Heart left ventricle (tissue), 16 donors: Measurements from ENCODE around the gene GUCY2D. TPM values are rescaled to one million over a fixed set of nuclear protein-coding genes. Genes with fewer than 3 reads are reported as not detected.

Experiments
- ATAC-seq, 4 donors: fragments of 200-7000 bp; cut with Tn5 transposase; one replicate each; pipeline ENCODE4 v1.9.1; 2020 to 2022; ENCODE audit warnings: moderate library complexity in 4 of 4, mild to moderate bottlenecking in 3 of 4, moderate number of reproducible peaks in 1 of 4
- DNase-seq, 5 donors: peaks; one replicate each; pipeline ENCODE4 v3.0.0-alpha.2; 2020
- H3K27ac ChIP-seq, 12 donors: fragments of 200-600 bp; sonication (generic) in 4 of 12; one replicate each; pipeline versions ENCODE4 v1.5.0 to v1.8.0; 2016 to 2022; ENCODE audit warnings: mild to moderate bottlenecking in 2 of 12
- H3K27me3 ChIP-seq, 9 donors: fragments of 200-600 bp; sonication (generic) in 2 of 9; one replicate each; pipeline versions ENCODE4 v1.5.1 to v1.8.0; 2016 to 2022; ENCODE audit warnings: mild to moderate bottlenecking in 3 of 9
- H3K36me3 ChIP-seq, 9 donors: fragments of 200-600 bp; sonication (generic) in 2 of 9; one replicate each; pipeline versions ENCODE4 v1.5.0 to v1.8.0; 2018 to 2022; ENCODE audit warnings: mild to moderate bottlenecking in 2 of 9
- H3K4me1 ChIP-seq, 12 donors: fragments of 200-600 bp; sonication (generic) in 4 of 12; one replicate each; pipeline versions ENCODE4 v1.5.0 to v1.8.0; 2016 to 2022; ENCODE audit warnings: mild to moderate bottlenecking in 3 of 12
- H3K4me3 ChIP-seq, 12 donors: fragments of 200-600 bp; sonication (generic) in 4 of 12; one replicate each; pipeline versions ENCODE4 v1.5.0 to v1.8.0; 2017 to 2022; ENCODE audit warnings: mild to moderate bottlenecking in 9 of 12, moderate library complexity in 4 of 12
- H3K9me3 ChIP-seq, 12 donors: fragments of 200-600 bp; sonication (generic) in 4 of 12; one replicate each; pipeline versions ENCODE4 v1.5.0 to v1.8.0; 2016 to 2022; ENCODE audit warnings: mild to moderate bottlenecking in 1 of 12
- POLR2A ChIP-seq, 2 donors: fragments of 450-650 bp; IDR thresholded peaks; one replicate each; pipeline ENCODE4 v1.6.1; 2017; ENCODE audit warnings: antibody characterized with exemption in 2 of 2, mild to moderate bottlenecking in 2 of 2, moderate library complexity in 2 of 2
- WGBS, 4 donors: extraction: QIAGEN DNeasy Blood & Tissue Kit in 2 of 4; methylation state at CpG; one replicate each; pipeline versions ENCODE4 v1.1.5 to v1.1.7; 2013 to 2018; 5-methylcytosine and 5-hydroxymethylcytosine counted together
- intact Hi-C, 10 donors: fragments of 100-400 bp; cut with DNase I; formaldehyde crosslinking; loops; one replicate each; pipeline versions ENCODE4 v1.11.1 to v1.14.2; 2022
- polyA plus RNA-seq, 2 donors: library from polyadenylated mRNA; stranded (reverse); fragments of 200-250 nt; gene quantifications; one replicate each; pipeline ENCODE4 v1.2.3, GENCODE V29; 2013
- total RNA-seq, 9 donors: library from RNA; depleted of rRNA in 2 of 9; stranded (reverse); fragments of >200 nt in 2 of 9; fragmentation: NEBNext Ultra II Directional in 3 of 9; extraction: Animal tissue kit (Norgen Biotek cat#: 25700) in 3 of 9; gene quantifications; one replicate each; pipeline versions ENCODE4 v1.1.0 to v1.2.4, GENCODE V29; 2016 to 2023
- TF ChIP-seq, protein P1 (sequence below), 12 donors: fragments of 200-600 bp; sonication (generic) in 4 of 12; IDR thresholded peaks; one replicate each; pipeline versions ENCODE4 v1.5.0 to v1.8.0; 2018 to 2022; ENCODE audit warnings: antibody characterized with exemption in 12 of 12, mild to moderate bottlenecking in 5 of 12
- donor health status: ischemic (EF 13 %, LVEDD 7.1; RV severe dilation, severe dysfunction).
- donor health status: healthy with polysubstance abuse.
- donor health status: DM: no; HTN: yes; CAD: no.
- donor health status: DM: no; HTN: no; CAD: no.
- donor health status: ischemic (EF 25% LVEDD 6.9; RV normal size, moderate dysfunction).
- donor health status: ischemic (EF 25% LVEDD 5.7; RV mildly dilated, moderate dysfunction).
- donor health status: healthy.
- donor health status: DM: yes; HTN: yes; CAD: no.
- donor health status: ischemic (EF 35%, LVEDD 5.7; RV mildly dilated, moderate dysfunction).
- donor health status: nonischemic (EF 11% LVEDD 7.7; RV severe dilation, severe dysfunction).
- donor health status: DM: yes; HTN: yes; CAD: no.
- donor health status: PGD.
- donor health status: ischemic (EF 29% LVEDD 5.4; RV normal size, mild dysfunction).
- donor health status: nonischemic (EF 23%, LVEDD 6.1; RV moderate dilation, normal function).

The GUCY2D gene
- total and polyA plus RNA-seq, 11 donors: 0.04 TPM; not detected in 10

DNA sequence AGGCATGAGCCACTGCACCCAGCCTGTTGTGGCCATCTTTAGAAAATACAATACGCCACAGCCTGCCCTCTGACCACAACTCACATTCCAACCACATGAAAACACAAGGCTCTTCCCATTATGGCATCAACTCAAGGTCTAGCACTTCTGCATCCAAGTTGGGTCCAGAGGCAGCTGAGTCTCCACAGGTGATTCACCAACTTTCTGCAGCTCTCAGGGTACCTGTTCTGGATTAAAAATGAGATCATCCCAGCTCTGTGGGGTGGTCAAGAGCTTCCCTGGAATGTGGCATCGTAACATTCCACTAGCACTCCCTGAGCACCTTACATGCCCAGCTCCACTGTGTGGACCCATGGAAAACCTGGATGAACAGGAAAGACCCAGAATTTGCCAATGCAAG lies 9.9 kb upstream of the GUCY2D start:
- WGBS, 4 donors: 91 to 100% (median 94%) methylated on average over 2 of the region's 2 CpGs
- H3K36me3 ChIP-seq: no peaks in the 10 kb centered on the region
- TF ChIP-seq, protein P1, sequence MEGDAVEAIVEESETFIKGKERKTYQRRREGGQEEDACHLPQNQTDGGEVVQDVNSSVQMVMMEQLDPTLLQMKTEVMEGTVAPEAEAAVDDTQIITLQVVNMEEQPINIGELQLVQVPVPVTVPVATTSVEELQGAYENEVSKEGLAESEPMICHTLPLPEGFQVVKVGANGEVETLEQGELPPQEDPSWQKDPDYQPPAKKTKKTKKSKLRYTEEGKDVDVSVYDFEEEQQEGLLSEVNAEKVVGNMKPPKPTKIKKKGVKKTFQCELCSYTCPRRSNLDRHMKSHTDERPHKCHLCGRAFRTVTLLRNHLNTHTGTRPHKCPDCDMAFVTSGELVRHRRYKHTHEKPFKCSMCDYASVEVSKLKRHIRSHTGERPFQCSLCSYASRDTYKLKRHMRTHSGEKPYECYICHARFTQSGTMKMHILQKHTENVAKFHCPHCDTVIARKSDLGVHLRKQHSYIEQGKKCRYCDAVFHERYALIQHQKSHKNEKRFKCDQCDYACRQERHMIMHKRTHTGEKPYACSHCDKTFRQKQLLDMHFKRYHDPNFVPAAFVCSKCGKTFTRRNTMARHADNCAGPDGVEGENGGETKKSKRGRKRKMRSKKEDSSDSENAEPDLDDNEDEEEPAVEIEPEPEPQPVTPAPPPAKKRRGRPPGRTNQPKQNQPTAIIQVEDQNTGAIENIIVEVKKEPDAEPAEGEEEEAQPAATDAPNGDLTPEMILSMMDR (IDR thresholded peaks at IDR 0.05): no peak
- TF ChIP-seq POLR2A (IDR thresholded peaks at IDR 0.05): no peak
- peaks cover 0 to 3% (median 0%) of the 10 kb centered on the region in 9 donors for H3K27me3 ChIP-seq
- DNase-seq (no peak), ATAC-seq (no peak)
- H3K27ac ChIP-seq: no peak overlapping the region
- no peaks in the 10 kb centered on the region for H3K9me3 ChIP-seq
- no peak overlapping the region for H3K4me3 ChIP-seq
- intact Hi-C loops: loop anchor here in 4 of 10 donors (5.0 to 10.0 kb wide), 4 partner anchors 52 to 250 kb away; partner anchors contain the start of genes CNTROB (in 1 of the 4) and TRAPPC1 (in 1 of the 4)
- H3K4me1 ChIP-seq: peaks cover 0 to 22% (median 11%) of the 10 kb centered on the region in 12 donors

DNA sequence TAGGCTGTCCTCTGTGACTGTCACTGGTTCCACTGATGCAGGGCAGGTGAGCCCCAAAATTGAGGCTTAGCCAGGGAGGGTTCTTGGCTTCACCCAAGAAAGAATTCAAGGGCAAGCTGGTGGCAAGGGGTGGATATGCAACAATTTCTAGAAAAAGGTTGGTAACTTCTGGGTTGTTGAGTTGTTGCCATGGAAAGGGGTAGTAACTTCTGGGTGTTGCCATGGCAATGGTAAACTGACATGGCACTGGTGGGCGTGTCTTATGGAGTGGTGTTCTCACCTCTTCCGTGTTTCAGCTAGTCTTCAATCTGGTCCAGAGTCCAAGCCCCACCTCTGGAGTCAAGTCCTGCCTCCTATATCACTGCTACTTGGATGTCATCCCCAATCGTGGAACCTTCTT lies 9.5 kb upstream of the GUCY2D start:
- intact Hi-C loops: loop anchor here in 4 of 10 donors (5.0 to 10.0 kb wide), 4 partner anchors 52 to 251 kb away; partner anchors contain the start of genes CNTROB (in 1 of the 4) and TRAPPC1 (in 1 of the 4)
- no peak for TF ChIP-seq POLR2A (IDR thresholded peaks at IDR 0.05)
- TF ChIP-seq, protein P1 (IDR thresholded peaks at IDR 0.05): no peak
- no peak for ATAC-seq
- DNase-seq: no peak
- Histone ChIP-seq H3K9me3 (no peaks in the 10 kb centered on the region), H3K27me3 (no peaks in the 10 kb centered on the region), H3K4me1 (peaks cover 0 to 23% (median 12%) of the 10 kb centered on the region in 12 donors), H3K4me3 (no peak overlapping the region), H3K36me3 (no peaks in the 10 kb centered on the region), H3K27ac (no peak overlapping the region)
- WGBS, 4 donors: 80 to 90% (median 83%) methylated on average over 3 of the region's 3 CpGs

DNA sequence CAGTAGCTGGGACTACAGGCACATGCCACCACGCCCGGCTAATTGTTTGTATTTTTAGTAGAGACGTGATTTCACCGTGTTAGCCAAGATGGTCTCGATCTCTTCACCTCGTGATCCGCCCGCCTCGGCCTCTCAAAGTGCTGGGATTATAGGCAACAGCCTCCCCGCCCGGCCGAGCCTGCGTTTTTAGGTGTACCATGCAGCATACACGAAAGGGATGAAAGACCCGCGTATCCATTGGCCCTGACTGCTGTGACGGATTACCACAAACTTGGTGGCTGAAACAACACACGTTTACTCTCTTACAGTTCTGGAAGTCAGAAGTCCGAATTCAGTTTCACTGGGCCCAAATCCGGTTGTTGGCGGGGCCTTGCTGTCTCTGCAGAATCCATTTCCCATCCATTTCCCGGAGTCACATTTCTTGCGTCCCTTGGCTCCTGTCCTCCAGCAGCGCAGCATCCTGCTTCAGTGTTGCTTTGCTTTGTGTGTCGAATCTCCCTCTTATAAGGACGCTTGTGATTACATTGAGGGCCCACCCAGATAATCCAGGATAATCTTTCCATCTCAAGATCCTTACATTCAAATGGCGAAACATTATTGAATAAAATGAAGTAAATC lies 8.3 kb upstream of the GUCY2D start:
- no peaks in the 10 kb centered on the region for H3K36me3 ChIP-seq
- 65 to 71% (median 68%) methylated on average over 27 of the region's 27 CpGs for WGBS, 4 donors
- H3K9me3 ChIP-seq: no peaks in the 10 kb centered on the region
- peaks cover 0 to 22% (median 12%) of the 10 kb centered on the region in 12 donors for H3K4me1 ChIP-seq
- H3K27me3 ChIP-seq: no peaks in the 10 kb centered on the region
- intact Hi-C loops: loop anchor here in 4 of 10 donors (5.0 to 10.0 kb wide), 4 partner anchors 51 to 252 kb away; partner anchors contain the start of genes CNTROB (in 1 of the 4) and TRAPPC1 (in 1 of the 4)
- DNase-seq (peak in 2 of 5 donors; percentile 43 to 52), ATAC-seq (peak in 1 of 4 donors; percentile 69)
- peak overlapping the region in 10 of 12 donors; percentile 51 to 80 (median 73) for H3K27ac ChIP-seq
- H3K4me3 ChIP-seq: no peak overlapping the region
- TF ChIP-seq, protein P1 (IDR thresholded peaks at IDR 0.05): no peak
- no peak for TF ChIP-seq POLR2A (IDR thresholded peaks at IDR 0.05)

DNA sequence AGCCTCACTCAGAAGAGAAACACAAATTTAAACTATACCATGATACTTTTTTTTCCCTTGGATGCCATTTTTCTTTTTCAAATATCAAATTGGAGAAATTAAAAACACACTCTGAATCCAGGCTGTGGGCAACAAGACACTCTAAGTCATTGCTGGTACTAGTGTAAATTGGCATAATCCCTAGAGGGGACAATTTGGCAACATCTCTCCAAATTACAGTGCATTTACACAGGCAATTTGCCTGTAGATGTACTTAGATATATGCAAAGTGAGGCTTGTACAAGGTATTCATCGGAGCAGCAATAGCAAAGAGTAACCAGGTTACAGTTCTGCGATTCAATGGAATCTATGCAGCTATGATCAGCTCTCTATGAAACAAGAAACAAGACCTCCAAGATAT lies 6.7 kb upstream of the GUCY2D start:
- DNase-seq (no peak), ATAC-seq (no peak)
- Histone ChIP-seq H3K4me1 (peaks cover 0 to 17% (median 5%) of the 10 kb centered on the region in 12 donors), H3K27me3 (peaks cover 0 to 10% (median 0%) of the 10 kb centered on the region in 9 donors), H3K4me3 (no peak overlapping the region), H3K27ac (no peak overlapping the region), H3K36me3 (no peaks in the 10 kb centered on the region), H3K9me3 (no peaks in the 10 kb centered on the region)
- TF ChIP-seq, protein P1 (IDR thresholded peaks at IDR 0.05): no peak
- no peak for TF ChIP-seq POLR2A (IDR thresholded peaks at IDR 0.05)
- 96 to 100% (median 98%) methylated on average over 2 of the region's 2 CpGs for WGBS, 4 donors
- intact Hi-C loops: loop anchor here in 2 of 10 donors (10.0 kb wide), 1 partner anchor 49 kb away; no protein-coding TSS in a partner anchor
